ENCODE data around the gene RNF150. TPM values are rescaled to one million over a fixed set of nuclear protein-coding genes. Genes with fewer than 3 reads are reported as not detected.

Gene RNF150
- total and polyA plus RNA-seq, 12 donors: 10.8 to 131 (median 93.3) TPM

DNA sequence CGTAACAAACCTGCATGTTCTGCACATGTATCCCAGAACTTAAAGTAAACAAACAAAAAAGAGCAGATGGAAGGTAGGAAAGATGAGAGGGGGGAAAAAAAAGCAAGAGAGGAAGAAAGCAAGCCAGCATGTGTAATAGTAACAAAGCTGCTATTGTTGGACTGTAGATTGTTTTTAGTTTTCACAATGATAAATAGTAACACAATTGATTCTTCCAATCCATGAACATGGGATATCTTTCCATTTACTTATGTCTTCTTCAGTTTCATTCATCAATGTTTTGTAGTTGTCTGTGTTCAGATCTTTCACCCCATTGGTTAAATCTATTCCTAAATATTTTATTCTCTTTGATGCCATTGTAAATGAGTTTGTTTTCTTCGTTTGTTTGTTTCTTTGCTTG, 292.1 kb downstream of the RNF150 start:
- Histone ChIP-seq H3K27me3 (no peaks in the 10 kb centered on the region), H3K27ac (no peak overlapping the region), H3K4me3 (no peak overlapping the region), H3K4me1 (peaks cover 0 to 31% (median 7%) of the 10 kb centered on the region in 9 donors), H3K9me3 (peaks cover 0 to 14% (median 0%) of the 10 kb centered on the region in 11 donors), H3K36me3 (no peaks in the 10 kb centered on the region)
- intact Hi-C loops (cut with DNase I): loop anchor here in 4 of 10 donors (10.0 kb wide), 4 partner anchors 86 to 476 kb away; partner anchors contain the start of gene TBC1D9 (in 2 of the 4)
- DNase-seq (no peak), ATAC-seq (no peak)
- WGBS, 2 donors: 89 to 93% methylated on average over 2 of the region's 2 CpGs
- TF ChIP-seq CTCF (IDR thresholded peaks at IDR 0.05): no peak

- Histone ChIP-seq H3K9me3 (peaks cover 0 to 14% (median 0%) of the 10 kb centered on the region in 11 donors), H3K27ac (peak overlapping the region in 3 of 10 donors; percentile 19 to 36 (median 24)), H3K4me3 (no peak overlapping the region), H3K36me3 (no peaks in the 10 kb centered on the region), H3K27me3 (no peaks in the 10 kb centered on the region), H3K4me1 (peaks cover 0 to 31% (median 7%) of the 10 kb centered on the region in 9 donors)
- WGBS, 2 donors: 67 to 73% methylated on average over 4 of the region's 4 CpGs
- DNase-seq (no peak), ATAC-seq (peak in 4 of 8 donors; percentile 27 to 73 (median 45))
- intact Hi-C loops (cut with DNase I): loop anchor here in 5 of 10 donors (5.0 to 10.0 kb wide), 6 partner anchors 75 to 475 kb away; partner anchors contain the start of gene TBC1D9 (in 2 of the 5)
- no peak for TF ChIP-seq CTCF (IDR thresholded peaks at IDR 0.05)
Observed at GRCh38 chr4:140839888-140840790, 293.1 kb downstream of the RNF150 start.

- no peak for TF ChIP-seq CTCF (IDR thresholded peaks at IDR 0.05)
- ATAC-seq (no peak), DNase-seq (no peak)
- peaks cover 0 to 31% (median 7%) of the 10 kb centered on the region in 9 donors for H3K4me1 ChIP-seq
- 66 to 80% methylated on average over 4 of the region's 4 CpGs for WGBS, 2 donors
- H3K36me3 ChIP-seq: no peaks in the 10 kb centered on the region
- H3K4me3 ChIP-seq: no peak overlapping the region
- peaks cover 0 to 14% (median 0%) of the 10 kb centered on the region in 11 donors for H3K9me3 ChIP-seq
- peak overlapping the region in 3 of 10 donors; percentile 19 to 36 (median 24) for H3K27ac ChIP-seq
- H3K27me3 ChIP-seq: no peaks in the 10 kb centered on the region
- intact Hi-C loops (cut with DNase I): loop anchor here in 1 of 10 donors (5.0 to 10.0 kb wide), 2 partner anchors 75 to 402 kb away; no protein-coding TSS in a partner anchor
Observed at GRCh38 chr4:140839406-140839805, 293.9 kb downstream of the RNF150 start.

DNA sequence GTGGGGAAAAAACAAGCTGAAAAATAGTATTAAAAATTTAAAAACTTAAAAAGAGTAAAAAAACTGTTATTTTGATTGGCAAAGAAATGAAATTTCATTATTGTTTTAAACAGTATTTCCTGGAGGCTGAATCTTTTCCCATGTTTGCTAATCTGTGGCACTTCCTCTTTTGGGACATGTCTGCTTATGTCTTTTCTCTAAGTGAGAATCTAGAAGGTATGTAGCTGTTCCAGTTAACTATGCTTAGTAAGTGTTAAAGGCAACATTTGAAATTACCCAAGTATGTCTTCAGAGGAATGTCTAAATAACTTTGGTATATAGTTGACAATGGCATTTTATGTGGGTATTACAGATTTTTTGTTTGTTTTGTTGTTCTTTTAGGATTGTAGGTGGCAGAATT, 295.5 kb downstream of the RNF150 start:
- Histone ChIP-seq H3K27ac (peak overlapping the region in 2 of 10 donors; percentile 2 to 28), H3K36me3 (no peaks in the 10 kb centered on the region), H3K27me3 (no peaks in the 10 kb centered on the region), H3K4me1 (peaks cover 0 to 31% (median 7%) of the 10 kb centered on the region in 9 donors), H3K9me3 (peaks cover 0 to 14% (median 0%) of the 10 kb centered on the region in 11 donors), H3K4me3 (no peak overlapping the region)
- intact Hi-C loops (cut with DNase I): loop anchor here in 1 of 10 donors (5.0 to 10.0 kb wide), 2 partner anchors 73 to 400 kb away; no protein-coding TSS in a partner anchor
- ATAC-seq: no peak
- DNase-seq: no peak
- TF ChIP-seq CTCF (IDR thresholded peaks at IDR 0.05): no peak

Measured in heart right ventricle (tissue), 16 donors.